HCEC 1CT (cell line): ENCODE data around the gene DISC1.

ENCODE experiments used
- DNase-seq: peaks from one replicate; pipeline ENCODE4 v3.0.0-alpha.2; 2017

DISC1 gene

DNA sequence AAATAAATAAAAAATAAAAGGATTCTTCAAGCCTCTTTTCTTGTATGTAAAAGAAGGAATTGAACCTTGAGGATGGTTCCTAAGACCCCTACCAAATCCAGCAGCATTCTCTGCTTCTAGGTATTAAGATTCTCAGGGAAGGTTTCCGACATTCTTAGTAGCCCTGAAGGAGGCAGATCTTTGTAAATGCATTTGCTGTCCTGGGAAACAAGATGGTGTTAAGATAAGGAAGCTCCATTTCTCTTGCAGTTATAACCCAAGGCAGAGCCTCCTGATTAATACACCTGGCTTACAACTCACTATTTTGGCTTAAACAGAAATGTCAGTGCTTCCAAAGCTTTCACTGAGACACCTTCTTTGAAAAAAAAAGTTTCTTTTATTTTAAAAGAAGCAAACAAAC is 393.8 kb downstream of the DISC1 start:
- DNase-seq, result no peak

DNA sequence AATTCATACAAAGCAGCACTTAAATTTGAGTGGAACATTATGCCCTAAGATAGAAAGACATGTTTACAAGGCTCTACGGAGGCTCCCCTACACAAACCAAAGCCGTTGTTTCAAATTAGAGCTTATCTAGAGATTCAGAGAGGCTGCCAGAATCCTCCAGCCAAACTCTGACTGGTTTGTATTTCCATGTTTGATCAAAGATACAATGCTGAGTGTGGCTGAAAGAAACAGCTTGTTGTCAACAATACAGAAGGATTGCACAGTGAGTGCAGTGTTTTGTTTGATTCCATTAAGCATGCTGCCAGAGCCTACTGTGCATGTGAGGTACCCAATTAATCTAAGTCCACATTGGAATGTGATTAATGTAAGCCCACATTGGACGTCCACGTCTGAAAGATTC is 402.7 kb downstream of the DISC1 start:
- DNase-seq, result no peak

DNA sequence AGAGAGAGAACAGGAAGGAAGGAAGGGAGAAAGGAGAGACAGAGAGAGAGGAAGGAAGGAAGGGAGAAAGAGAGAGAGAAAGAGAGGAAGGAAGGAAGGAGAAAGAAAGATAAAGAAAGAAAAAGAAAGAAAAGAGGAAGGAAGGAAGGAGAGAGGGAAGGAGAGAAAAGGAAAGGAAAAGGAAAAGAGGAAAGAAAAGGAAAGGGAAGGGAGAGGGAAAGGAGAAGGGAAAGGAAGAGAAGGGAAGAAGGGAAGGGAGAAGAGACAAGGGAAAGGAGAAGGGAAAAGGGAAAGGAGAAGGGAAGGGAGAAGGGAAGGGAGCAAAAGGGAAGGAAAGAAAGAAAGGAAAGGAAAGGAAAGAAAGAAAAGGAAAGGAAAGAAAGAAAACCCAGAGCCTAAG is 404.6 kb downstream of the DISC1 start:
- no peak for DNase-seq

DNA sequence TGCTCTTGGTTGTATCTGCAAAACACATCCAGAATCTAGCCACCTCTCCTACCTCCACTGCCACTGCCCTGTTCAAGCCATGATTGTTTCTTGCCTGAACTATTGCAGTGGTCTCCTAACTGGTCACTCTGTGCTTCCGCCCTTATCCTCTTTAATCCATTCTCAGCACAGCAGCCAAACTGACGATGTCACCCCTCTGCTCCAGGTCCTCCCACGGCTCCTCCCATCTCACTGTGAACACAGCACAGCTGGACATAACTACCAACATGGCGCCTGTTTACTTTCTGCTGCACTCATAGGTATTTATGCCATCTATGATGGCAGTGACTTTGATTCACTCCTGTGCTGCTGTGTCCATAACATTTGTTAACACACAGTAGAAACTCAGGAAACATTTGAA is 406.7 kb downstream of the DISC1 start:
- no peak for DNase-seq

DNA sequence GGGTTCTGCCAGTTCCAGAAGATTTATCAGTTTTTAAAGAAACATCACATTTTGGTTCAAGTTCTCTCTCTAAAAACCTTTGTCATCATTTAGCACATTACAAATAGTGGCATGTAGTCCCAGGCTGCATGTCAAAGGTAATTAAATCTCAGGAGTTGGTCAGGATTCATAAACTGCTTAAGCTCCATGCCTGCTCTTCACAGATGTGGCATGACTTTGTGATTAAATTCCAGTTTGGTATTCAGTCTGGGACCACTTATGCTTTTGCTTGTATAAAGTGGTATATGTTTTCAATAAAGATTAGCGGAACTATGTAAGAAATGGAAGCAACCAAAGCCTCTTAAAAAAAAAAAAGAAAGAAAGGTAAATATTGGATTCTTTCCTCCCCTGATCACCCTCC is 408.0 kb downstream of the DISC1 start:
- DNase-seq, result no peak

DNA sequence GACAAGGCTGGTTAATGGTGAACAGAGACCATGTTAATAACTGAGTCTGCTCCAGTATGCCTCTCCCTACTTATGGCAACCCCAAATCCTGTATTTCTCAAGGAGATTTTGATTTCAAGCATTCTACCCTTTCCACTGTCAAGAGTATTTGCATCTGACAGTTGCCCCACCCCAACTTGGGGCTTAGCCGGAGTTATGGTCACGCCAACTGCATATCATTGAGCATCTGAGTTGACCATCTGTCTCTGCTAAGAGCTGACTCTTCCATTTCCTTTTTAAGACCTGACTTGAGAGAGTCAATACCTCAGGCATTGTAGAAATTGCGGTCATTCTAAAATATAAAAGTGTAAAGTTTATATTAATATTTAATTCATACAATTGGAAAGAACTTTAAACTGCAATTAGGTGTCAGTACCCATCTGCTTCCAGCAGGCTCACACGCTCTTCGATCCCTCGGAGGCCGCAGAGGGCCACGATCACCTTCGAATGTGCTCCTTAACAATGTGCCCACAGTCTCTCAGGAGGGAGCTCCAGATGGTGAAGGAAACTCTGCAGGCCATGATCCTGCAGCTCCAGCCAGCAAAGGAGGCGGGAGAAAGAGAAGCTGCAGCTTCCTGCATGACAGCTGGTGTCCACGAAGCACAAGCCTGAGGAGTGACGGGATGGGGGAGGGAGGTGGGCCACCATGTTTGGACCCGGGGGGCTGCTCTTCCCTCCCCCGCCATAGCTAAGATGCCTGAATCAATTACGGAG is 409.8 kb downstream of the DISC1 start:
- DNase-seq, result no peak

DNA sequence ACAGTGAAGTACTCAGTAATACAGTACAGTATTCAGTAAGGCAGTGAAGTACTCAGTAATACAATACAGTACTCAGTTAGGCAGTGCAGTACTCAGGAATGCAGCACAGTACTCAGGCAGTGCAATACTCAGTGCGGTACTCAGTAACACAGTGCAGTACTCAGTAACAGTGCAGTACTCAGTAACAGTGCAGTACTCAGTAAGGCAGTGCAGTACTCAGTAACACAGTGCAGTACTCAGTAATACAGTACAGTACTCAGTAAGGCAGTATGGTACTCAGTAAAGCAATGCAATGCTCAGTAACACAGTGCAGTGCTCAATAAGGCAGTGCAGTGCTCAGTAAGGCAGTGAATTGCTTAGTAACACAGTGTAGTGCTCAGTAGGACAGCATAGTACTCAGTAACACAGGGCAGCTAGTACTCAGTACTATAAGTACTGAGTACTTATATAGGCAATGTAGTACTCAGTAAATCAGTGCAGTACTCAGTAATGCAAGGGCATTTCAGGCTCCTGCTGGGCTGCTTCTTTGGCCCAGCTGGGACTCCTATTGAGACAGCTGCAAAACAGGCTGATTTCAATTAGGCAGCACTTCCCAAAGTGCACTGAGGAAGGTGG is 411.3 kb downstream of the DISC1 start:
- no peak for DNase-seq

DNA sequence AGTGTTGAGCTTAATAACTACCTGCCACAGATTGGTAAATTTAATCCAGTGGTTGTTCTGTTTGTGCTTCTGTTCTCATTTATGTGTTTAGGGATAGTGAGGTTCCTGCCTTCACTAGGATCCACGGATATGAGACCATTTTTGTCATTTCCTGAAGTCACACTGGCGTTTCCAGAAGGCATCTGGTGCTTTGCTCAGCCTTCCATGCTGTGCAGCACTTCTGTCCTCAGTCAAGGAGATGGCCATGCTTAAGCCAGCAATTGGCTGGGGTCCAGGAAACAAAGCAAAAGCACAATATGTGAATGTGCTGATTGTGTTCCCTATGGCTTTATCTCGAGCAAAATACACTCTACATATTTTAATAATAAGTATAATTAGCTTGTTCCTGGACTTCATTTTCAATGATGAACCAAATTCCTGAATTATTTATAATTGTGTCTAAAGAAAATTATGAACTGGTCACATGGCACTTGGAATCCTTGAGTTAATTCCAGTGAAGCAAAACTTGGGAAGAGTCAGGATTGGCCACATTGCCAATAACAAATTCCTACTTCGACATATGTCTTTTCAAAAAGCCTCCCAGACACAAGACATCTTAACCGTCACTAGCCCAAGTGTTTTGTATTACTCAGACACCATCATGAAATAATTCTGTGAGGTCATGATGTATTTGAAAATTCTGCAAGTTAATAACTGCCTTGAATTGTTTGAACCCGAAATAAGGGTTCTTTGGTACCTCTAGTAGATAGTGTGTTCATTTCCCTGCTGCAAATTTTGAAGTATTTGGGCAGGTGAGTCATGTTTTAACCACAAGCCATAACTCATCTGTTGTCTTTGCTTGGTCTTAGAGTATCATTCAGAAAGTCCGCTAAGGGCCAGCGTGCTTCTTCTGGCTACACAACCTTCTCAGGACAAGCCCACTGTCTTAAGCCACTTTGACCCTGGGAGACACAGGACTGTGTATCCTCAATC is 412.4 kb downstream of the DISC1 start:
- no peak for DNase-seq

DNA sequence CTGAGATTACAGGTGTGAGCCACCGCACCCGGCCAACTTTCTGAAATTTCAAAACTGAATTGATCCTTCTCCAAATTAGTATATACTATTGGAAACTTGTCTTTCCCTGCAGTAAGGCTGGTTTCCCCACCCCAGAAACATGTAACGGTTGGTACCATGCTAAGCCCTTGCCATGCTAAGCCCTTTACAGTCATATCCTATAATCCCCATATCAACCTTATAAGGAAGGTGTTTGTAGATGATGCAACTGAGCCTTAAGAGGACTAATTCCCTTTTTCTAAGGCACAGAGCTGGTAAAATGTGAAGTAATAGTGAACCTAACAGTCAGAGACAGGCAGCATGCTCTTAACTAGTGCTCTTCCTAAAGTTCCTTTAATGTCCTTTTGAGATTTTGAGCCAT is 413.7 kb downstream of the DISC1 start:
- DNase-seq, result no peak

DNA sequence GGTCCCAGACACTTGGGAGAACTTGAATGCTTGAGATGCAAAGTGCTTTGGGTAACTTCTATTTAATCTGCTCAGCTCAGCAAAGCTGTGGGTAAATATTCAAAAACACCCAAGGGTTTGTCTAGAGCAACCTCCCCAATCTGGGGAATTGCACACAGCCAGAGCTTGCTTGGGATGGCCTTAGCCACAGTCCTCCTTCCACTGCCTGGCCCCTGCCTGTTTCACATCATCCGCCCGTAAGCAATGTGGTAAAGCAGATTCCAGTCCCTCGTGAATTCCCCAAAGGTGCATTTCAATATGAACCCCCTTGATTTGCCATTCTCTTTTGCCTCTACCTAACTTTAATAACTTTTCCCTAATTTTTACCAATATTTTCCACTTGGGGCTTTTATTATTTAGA is 418.1 kb downstream of the DISC1 start:
- no peak for DNase-seq

DNA sequence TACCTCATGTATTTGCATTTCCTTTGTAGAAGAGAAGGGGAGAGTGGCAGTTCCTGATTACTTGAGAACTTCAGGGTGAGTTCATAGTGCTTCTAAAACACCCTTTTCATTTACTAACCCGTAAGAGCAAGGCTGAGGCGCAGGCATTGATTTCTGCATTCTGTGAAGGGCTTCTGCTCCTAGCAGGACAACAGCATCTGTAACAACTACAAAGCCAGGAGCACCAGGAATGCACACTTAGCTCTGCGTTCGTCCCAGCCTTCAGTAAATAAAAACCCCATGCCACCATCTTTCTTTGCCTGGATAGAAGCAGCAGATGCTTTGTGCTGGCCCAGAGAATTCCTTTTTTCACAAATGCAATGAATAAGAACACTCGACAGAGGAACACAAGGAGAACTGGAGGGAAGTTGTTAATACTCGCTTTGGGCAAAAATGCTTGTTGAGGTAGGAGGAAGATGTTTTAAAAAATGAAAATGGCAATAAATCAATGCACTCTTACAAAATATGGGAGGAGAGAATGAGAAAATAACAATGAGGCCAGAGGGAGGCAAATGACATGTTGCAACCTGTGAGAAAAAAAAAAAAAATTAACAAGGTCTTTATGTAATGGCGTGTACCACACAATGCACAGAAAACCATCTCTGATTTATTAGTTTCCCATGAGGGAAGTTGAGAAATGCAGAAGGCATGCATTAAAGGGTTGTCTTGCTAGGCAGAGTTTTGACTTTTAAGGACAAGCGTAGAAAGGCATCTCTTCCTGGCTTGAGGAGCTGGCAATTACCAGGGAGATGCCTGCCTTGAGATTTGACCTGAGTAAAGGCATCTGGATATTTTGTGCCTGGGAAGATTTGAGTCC is 418.8 kb downstream of the DISC1 start:
- no peak for DNase-seq

DNA sequence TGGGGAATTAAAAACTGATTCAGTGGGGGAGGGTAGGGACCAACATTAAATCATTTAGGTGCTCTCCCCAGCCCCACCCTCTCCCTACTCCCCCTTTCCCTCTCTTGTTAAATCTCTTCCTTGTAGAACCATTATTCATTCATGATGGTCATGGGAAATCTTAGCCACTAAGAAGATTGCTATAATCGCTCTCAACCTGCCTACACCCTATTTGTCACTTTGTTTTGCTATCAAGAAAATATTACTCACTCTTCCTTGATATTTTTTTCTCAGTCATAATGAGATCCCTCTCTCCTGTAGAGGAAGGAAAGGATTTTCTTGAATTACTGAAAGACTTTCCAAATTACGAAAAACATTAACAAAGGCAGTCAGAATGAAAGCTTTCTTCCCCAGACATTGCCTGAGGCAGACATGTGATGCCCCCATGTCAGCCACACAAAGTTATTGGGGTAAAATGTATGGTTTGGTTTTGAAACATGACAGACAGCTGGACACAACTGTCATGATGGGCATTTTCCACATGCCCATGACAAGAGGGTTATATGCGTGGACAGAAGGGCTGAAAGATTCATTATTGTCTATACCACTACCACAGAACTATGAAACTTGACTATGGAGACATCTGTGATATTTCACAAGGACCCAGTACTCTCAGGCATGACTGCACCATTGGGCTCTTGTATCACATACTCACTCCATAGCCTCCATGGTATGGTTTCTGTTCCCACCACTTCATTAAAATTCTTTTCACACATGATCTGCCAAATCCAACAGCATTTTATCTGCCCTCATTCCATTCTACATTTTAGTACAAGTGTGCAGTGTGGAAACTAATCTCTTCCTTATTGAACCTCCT is 420.1 kb downstream of the DISC1 start:
- DNase-seq, result no peak

DNA sequence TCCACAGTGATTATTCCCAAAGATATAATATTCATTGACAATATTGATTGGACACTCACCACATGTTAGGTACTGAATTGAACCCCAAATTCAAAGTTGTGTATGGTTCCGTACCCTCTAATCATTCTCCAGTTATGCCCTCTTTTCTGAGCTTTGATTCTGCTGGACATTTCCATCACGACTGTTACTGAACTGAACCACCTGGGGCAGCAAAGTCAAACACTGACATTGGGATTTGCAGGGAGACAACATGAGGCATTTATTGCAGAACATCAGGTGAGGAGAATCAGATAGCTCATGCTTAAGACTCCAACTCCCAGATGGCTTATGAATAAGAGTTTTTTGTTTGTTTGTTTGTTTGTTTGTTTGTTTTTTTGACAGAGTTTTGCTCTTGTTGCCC is 420.9 kb downstream of the DISC1 start:
- no peak for DNase-seq

DNA sequence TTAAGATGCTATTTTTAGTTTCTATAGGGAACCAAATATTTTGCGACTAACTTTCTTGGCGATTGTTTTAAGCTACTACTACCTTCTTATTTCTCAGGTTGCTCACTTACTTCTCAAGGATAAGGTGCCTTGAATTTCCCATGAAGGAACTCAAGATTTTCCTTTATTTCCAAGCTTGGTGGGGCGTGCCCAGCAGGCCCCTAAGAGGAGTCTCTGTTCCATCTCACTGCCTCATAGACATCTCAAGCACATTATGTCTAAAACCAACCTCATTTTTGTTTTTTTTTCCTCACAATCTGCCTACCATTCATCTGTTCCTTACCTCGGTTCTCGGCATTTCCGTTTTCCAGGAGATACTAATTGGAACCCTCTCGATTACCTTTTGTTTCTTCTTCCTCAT is 421.9 kb downstream of the DISC1 start:
- no peak for DNase-seq

DNA sequence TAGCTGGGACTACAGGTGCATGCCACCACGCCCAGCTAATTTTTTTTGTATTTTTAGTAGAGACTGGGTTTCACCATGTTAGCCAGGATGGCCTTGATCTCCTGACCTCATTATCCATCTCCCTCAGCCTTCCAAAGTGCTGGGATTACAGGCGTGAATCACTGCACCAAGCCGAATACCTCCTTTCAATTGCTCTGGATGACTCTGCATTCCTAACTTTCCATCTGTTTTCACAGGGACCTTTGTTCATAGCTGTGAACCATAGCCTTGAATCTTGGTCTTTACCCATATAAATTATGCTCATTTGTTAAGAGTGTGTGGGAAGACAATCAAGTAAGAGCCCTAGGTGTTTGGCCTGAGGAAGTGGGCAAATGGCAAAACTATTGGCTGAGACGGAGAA is 422.7 kb downstream of the DISC1 start:
- DNase-seq, result no peak

DNA sequence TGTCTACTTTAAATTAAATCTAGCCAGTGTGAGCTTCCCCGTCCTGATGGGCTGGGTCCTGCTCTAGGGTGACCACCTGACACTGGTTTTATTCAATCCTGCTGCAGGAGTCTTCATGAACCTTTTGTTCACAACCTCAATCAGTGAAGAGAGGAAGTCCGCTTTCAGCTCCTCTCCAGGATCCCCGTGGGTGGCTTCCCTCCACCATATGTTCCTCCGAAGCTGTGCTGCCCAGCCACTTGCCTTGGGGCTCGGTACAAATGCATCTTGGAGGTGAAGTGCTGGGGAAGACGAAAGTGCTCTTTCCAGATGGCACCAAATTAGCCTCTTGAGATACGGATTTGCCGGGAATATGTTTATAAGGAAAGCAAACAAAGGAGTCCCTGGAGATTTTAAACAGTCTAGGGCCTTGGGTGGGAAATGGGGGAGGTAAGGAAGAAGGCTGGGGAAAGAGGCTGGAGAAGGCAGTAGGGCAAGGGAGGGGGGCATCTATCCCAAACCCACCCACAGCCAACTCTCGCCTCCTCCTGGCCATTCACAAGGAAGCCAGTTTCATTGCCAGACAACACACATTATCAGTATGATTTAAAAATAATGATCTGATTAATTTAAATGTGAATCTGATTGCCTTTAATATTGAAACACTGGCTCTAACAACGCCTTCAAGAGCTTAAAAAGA is 430.8 kb downstream of the DISC1 start:
- no peak for DNase-seq

DNA sequence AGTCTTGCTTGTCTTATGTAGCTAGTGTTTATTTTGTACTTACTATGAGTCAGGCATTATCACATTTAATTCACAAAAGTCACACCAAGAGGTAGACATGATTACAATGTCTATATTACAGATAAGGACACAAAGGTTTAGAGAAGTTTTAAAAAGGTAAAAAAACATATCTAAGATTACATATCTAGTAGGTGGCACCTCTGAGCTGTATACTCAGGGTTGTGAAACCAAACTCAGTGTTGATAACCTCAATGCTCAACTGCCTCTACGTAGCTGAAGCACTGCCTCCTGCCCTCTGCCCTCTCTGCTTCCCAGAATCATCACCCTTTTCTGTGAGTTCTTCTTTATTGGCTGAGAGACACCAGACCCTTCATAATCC is 431.3 kb downstream of the DISC1 start:
- DNase-seq, result no peak

DNA sequence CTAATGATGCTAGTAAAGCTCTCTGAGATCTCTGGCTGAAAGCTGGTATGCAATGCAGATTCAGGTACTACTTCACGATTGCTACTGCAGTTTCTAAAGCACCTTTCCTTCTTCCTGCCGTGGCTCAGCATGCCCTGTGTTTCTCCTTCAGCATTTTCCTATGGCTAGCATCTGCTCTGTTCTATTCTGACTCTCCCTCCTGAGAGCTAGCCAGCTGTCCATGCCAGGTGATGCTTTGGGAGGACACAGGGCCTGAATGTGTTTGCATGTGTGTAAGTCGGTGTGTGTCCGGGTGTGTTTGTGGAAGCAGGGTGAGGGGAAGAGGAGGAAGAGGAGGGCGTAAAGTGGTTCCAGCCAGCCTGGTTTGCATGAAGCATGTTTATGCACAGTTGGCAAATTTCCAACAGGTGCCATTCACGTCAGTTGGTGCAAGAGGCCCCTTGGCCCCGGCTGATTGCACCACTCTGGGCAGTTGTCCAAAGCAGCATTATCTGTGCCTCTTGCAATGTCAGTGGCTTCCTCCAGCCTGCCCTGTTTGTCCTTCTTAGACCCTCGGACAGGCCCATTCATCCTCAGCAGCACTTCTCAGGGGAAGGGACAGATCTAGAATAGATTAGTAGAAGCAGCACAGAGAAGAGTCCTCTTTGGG is 433.3 kb downstream of the DISC1 start:
- no peak for DNase-seq

DNA sequence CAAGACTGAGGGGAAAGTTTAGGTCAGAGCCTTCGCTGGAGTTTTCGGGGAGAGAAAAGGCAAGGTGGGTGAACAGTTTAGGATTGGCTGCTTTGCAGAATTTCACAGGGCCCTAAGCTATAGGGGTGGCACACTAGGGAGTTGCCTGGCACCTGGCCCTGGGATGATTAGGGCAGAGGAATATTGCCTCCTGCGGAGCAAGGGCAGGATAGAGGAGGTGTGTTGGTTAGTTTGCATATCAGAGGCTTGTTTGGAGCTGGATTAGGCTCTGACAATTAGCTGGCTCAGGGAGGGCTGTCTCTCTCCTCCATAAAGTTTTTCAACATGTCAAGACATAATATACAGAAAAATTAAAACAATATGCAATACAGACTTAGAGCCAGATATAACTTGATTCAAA is 436.4 kb downstream of the DISC1 start:
- no peak for DNase-seq

DNA sequence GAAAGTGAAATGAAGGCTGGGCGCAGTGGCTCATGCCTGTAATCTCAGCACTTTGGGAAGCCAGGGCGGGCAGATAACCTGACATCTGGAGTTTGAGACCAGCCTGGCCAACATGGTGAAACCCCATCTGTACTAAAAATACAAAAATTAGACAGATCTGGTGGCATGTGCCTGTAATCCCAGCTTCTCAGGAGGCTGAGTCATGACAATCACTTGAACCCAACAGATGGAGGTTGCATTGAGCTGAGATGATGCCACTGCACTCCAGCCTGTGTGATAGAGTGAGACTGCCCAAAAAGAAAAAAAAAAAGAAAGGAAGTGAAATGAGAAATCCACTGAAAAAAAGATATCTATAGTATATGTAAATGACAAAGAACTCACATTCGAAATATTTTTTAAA is 439.9 kb downstream of the DISC1 start:
- no peak for DNase-seq

DNA sequence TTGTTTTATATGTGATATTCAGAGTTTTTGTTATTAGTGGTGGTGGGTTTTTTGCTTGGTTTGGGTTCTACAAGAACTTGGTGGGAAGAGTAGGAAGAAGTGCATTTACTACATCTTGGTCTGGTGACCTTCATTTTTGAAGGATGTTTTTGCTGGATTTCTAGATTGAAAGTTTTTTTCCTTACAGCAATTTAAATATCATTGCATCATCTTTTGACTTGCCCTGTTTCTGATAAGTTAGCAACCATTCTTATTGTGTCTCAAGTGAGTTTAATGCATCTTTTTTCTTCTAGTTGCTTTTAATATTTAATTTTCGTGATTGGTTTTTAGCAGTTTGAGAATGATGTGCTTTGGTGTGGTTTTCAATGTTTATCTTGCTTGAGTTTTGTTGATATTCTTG is 447.7 kb downstream of the DISC1 start:
- DNase-seq, result no peak
